Brain microvascular endothelial cell (primary cell): ENCODE measurements around the gene ZNF354C.
"Not testable (repeated sequence)": the region's sequence is repeated elsewhere in the genome, so short reads cannot be mapped to it uniquely, and the experiment has no call there.

ENCODE experiments used
- DNase-seq: peaks from one replicate; pipeline ENCODE4 v3.0.0-alpha.2; 2020
- H3K27ac ChIP-seq: fragments of 250-450 bp; sonication (Bioruptor Pico); 2 replicates; pipeline ENCODE4 v1.5.1; 2020; ENCODE audit warnings: mild to moderate bottlenecking, moderate library complexity
- H3K27me3 ChIP-seq: fragments of 250-450 bp; sonication (Bioruptor Pico); replicated peaks from 2 replicates; pipeline ENCODE4 v1.5.1; 2020; ENCODE audit warnings: mild to moderate bottlenecking
- H3K36me3 ChIP-seq: fragments of 250-450 bp; sonication (Bioruptor Pico); replicated peaks from 2 replicates; pipeline ENCODE4 v1.5.1; 2020; ENCODE audit warnings: mild to moderate bottlenecking
- H3K4me3 ChIP-seq: 2 replicates; pipeline ENCODE4 v1.5.1; 2011; ENCODE audit warnings: low read depth, mild to moderate bottlenecking, control low read depth, low read length, moderate library complexity
- CTCF ChIP-seq: IDR thresholded peaks from 2 replicates; pipeline ENCODE4 v1.5.1; 2011; ENCODE audit warnings: low read depth, mild to moderate bottlenecking, moderate library complexity, low read length, control low read depth, inconsistent platforms; ENCODE audit errors: missing control alignments
- in situ Hi-C: cut with HindIII; loops from 2 replicates; pipeline ENCODE4 v1.10.0; 2017; ENCODE audit warnings: low sequenced_read_pairs, low pct_ligation_motif_present

Gene ZNF354C

GRCh38 chr5:179079165-179079987, 19.2 kb downstream of the ZNF354C start:
- H3K27ac ChIP-seq, result no peak overlapping the region
- DNase-seq, result no peak
- H3K36me3 ChIP-seq, result peaks cover 27% of the 10 kb centered on the region
- no peak for TF ChIP-seq CTCF
- H3K4me3 ChIP-seq, result no peak overlapping the region
- no peaks in the 10 kb centered on the region for H3K27me3 ChIP-seq
- in situ Hi-C loops, result no loop called here

GRCh38 chr5:179080724-179081123, 20.6 kb downstream of the ZNF354C start:
- no peaks in the 10 kb centered on the region for H3K27me3 ChIP-seq
- in situ Hi-C loops, result no loop called here
- peaks cover 27% of the 10 kb centered on the region for H3K36me3 ChIP-seq
- no peak for DNase-seq
- no peak overlapping the region for H3K27ac ChIP-seq
- no peak for TF ChIP-seq CTCF
- no peak overlapping the region for H3K4me3 ChIP-seq

GRCh38 chr5:179089502-179089901, 29.3 kb downstream of the ZNF354C start:
- in situ Hi-C loops, result no loop called here
- TF ChIP-seq CTCF, result no peak
- H3K27me3 ChIP-seq, result no peaks in the 10 kb centered on the region

GRCh38 chr5:179101282-179101681, 41.1 kb downstream of the ZNF354C start:
- H3K36me3 ChIP-seq, H3K4me3 ChIP-seq, DNase-seq, H3K27me3 ChIP-seq, in situ Hi-C loops, H3K27ac ChIP-seq: not testable (repeated sequence)

More at GRCh38 chr5:179089502-179089901, 29.3 kb downstream of the ZNF354C start:
- no peak for DNase-seq
- Histone ChIP-seq H3K36me3 (no peaks in the 10 kb centered on the region), H3K4me3 (no peak overlapping the region), H3K27ac (no peak overlapping the region)

- no peak overlapping the region for H3K27ac ChIP-seq
- no peak for DNase-seq
- H3K36me3 ChIP-seq, result peaks cover 7% of the 10 kb centered on the region
- in situ Hi-C loops, result no loop called here
- H3K27me3 ChIP-seq, result no peaks in the 10 kb centered on the region
- no peak for TF ChIP-seq CTCF
- H3K4me3 ChIP-seq, result no peak overlapping the region
Observed at GRCh38 chr5:179110528-179110927, 50.4 kb downstream of the ZNF354C start.

GRCh38 chr5:179111267-179112207, 51.4 kb downstream of the ZNF354C start:
- no peak for TF ChIP-seq CTCF
- peaks cover 7% of the 10 kb centered on the region for H3K36me3 ChIP-seq
- no peak overlapping the region for H3K4me3 ChIP-seq
- H3K27ac ChIP-seq, result no peak overlapping the region
- H3K27me3 ChIP-seq, result no peaks in the 10 kb centered on the region
- no peak for DNase-seq
- in situ Hi-C loops, result no loop called here
